Right renal pelvis (tissue), 4 donors: ENCODE measurements around the gene NIPA2. TPM values are rescaled to one million over a fixed set of nuclear protein-coding genes. Genes with fewer than 3 reads are reported as not detected.
"Not testable (repeated sequence)": the region's sequence is repeated elsewhere in the genome, so short reads cannot be mapped to it uniquely, and the experiment has no call there.

Source experiments
- DNase-seq, 4 donors: peaks; one replicate each; pipeline ENCODE4 v3.0.0-alpha.2; 2013; ENCODE audit warnings: low read depth in 4 of 4, low spot score in 3 of 4, missing footprints in 1 of 4
- polyA plus RNA-seq, 4 donors: library from polyadenylated mRNA; unstranded; fragments of 120-200 nt; gene quantifications; one replicate each; pipeline ENCODE4 v1.2.1, GENCODE V29; 2013; ENCODE audit not compliant: insufficient read length in 4 of 4

Gene NIPA2
- 10 to 100 TPM; 60.2 to 70.1 (median 64.8) TPM for polyA plus RNA-seq

- peak; percentile 94 to 95 (median 95) for DNase-seq
These were observed at the start of gene NIPA2 for GRCh38 chr15:22838292-22839042. NIPA2 (plus strand) TSS chr15:22838666; CDS start chr15:22851732, 13,066 bp downstream.

- no peak for DNase-seq
These were observed 44.4 kb upstream of the NIPA2 start for GRCh38 chr15:22794063-22794462.

DNA sequence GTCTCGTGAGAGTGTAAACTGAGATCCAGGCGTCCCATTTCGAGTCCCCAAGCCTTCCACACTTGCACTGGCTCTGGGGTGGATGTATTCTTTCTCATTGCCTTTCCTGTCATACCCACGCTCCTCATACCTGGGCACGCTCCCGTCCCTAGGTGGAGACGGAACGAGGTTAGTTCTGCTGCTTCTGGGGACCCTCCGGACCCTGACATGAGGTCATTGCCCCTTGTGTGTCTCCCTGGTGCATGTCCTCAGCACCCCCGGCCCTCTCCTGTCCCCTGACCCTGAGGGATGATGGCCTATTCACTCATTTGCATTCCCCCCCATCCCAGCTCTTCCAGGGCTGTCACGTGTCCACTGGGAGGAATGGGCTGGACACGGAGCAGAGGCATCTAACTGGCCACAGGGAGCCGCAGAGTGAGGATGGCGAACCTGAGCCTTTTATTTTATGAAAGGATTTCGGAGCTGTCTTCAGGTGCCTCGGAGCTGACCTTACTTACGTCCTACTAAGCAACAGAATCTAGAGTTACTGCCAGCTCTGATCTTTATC, 43.8 kb upstream of the NIPA2 start:
- no peak for DNase-seq

GRCh38 chr15:22795206-22796063, 43.0 kb upstream of the NIPA2 start:
- no peak for DNase-seq

DNA sequence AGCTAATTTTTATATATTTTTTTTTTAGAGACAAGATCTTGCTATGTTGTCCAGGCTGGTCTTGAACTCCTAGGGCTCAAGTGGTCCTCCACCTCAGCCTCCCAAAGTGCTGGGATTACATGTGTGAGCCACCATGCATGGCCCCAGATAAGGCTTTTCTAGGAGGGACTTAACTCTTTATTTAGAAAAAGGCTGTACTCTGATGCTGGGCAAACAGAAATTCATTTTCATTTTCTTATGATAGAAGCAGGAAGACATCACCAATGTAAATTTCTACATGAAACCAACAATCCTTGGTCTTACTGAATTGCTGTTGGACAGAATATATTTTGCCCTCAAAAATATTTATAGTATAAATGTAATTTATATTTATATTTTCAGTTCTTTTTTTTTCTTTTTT, 42.4 kb upstream of the NIPA2 start:
- DNase-seq, result no peak

GRCh38 chr15:22799902-22800301, 38.6 kb upstream of the NIPA2 start:
- DNase-seq, result no peak

DNA sequence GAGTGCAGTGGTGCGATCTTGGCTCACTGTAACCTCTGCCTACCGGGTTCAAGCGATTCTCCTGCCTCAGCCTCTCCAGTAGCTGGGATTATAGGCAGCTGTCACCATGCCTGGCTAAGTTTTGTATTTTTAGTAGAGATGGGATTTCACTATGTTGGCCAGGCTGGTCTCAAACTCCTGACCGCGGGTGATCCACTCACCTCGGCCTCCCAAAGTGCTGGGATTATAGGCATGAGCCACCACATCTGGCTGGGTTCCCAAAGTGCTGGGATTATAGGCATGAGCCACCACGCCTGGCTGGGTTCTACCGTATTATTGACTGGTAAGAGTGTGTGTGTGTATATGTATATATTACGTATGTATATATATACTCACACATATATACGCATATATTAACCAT, 35.5 kb upstream of the NIPA2 start:
- DNase-seq, result not testable (repeated sequence)

GRCh38 chr15:22806156-22806555, 32.3 kb upstream of the NIPA2 start:
- no peak for DNase-seq

GRCh38 chr15:22806664-22807063, 31.8 kb upstream of the NIPA2 start:
- DNase-seq, result no peak

- not testable (repeated sequence) for DNase-seq
These were observed 30.6 kb upstream of the NIPA2 start for GRCh38 chr15:22807831-22808230.

- DNase-seq, result no peak
These were observed 30.2 kb upstream of the NIPA2 start for GRCh38 chr15:22808240-22808639.

- DNase-seq, result no peak
These were observed 29.6 kb upstream of the NIPA2 start for GRCh38 chr15:22808761-22809280.

- no peak for DNase-seq
These were observed 28.2 kb upstream of the NIPA2 start for GRCh38 chr15:22810033-22810852.

GRCh38 chr15:22810853-22811338, 27.6 kb upstream of the NIPA2 start:
- no peak for DNase-seq

- DNase-seq, result no peak
These were observed 26.8 kb upstream of the NIPA2 start for GRCh38 chr15:22811640-22812039.

- no peak for DNase-seq
These were observed 24.6 kb upstream of the NIPA2 start for GRCh38 chr15:22813844-22814243.

- DNase-seq, result no peak
These were observed 22.7 kb upstream of the NIPA2 start for GRCh38 chr15:22815766-22816165.

- DNase-seq, result no peak
These were observed 18.8 kb upstream of the NIPA2 start for GRCh38 chr15:22819651-22820050.

DNA sequence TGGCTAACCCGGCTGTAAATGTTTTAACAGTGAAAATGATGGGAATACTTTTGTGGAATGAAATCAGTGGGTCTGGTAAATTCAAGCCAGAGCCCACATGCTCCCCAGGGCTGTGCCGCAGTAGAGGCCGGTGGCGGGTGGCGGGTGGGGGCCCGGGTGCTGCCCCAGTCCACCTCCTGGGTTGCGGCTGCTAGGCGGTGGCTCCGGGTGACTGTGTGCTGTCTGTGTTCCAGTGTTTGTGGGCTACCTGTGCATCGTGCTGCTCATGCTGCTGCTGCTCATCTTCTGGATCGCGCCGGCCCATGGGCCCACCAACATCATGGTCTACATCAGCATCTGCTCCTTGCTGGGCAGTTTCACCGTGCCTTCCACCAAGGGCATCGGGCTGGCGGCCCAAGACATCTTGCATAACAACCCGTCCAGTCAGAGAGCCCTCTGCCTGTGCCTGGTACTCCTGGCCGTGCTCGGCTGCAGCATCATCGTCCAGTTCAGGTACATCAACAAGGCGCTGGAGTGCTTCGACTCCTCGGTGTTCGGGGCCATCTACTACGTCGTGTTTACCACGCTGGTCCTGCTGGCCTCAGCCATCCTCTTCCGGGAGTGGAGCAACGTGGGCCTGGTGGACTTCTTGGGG, 14.9 kb upstream of the NIPA2 start:
- DNase-seq, result no peak

DNA sequence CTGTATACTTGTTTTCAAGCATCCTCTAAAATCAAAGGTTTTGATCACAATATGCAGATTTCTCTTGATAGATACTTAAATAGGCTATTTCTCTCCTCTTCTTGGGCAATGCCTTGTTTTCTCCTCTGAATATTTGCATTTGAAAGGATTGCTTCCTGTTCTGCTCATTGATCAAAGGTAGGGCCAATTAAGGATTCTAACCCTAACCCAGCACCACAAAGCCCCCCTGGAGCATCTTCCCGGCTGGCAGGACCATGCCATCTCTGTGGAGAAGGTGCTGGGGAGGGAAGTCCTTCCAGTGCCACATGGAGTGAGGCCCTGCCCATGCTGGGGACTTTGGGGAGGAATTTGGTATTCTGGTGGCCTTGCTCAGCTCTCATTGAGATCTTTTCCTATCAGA, 11.3 kb upstream of the NIPA2 start:
- DNase-seq, result no peak
